ENCODE results near the gene LRRK2.

LRRK2 gene

GRCh38 chr12:40287369-40287975 is 62.7 kb downstream of the LRRK2 start:
- no peak overlapping the region for H3K4me3 ChIP-seq (ENCODE audit: low read depth, low read length)
- DNase-seq: no peak
- H3K36me3 ChIP-seq: no peaks in the 10 kb centered on the region
- no peaks in the 10 kb centered on the region for H3K4me1 ChIP-seq
- no peaks in the 10 kb centered on the region for H3K27me3 ChIP-seq
- no peak for TF ChIP-seq CTCF (IDR thresholded peaks at IDR 0.05; ENCODE audit: low read depth, low read length)
- no peaks in the 10 kb centered on the region for H3K9me3 ChIP-seq

GRCh38 chr12:40292788-40293429 is 68.1 kb downstream of the LRRK2 start:
- TF ChIP-seq CTCF (IDR thresholded peaks at IDR 0.05; ENCODE audit: low read depth, low read length): no peak
- no peaks in the 10 kb centered on the region for H3K9me3 ChIP-seq
- no peaks in the 10 kb centered on the region for H3K36me3 ChIP-seq
- no peak for DNase-seq
- no peaks in the 10 kb centered on the region for H3K4me1 ChIP-seq
- H3K27me3 ChIP-seq: no peaks in the 10 kb centered on the region
- H3K4me3 ChIP-seq (ENCODE audit: low read depth, low read length): no peak overlapping the region

GRCh38 chr12:40298341-40298740 is 73.5 kb downstream of the LRRK2 start:
- Histone ChIP-seq H3K4me1 (no peaks in the 10 kb centered on the region), H3K36me3 (no peaks in the 10 kb centered on the region), H3K4me3 (ENCODE audit: low read depth, low read length) (no peak overlapping the region), H3K27me3 (no peaks in the 10 kb centered on the region), H3K9me3 (no peaks in the 10 kb centered on the region)
- DNase-seq: no peak
- TF ChIP-seq CTCF (IDR thresholded peaks at IDR 0.05; ENCODE audit: low read depth, low read length): no peak

- Histone ChIP-seq H3K4me1 (no peaks in the 10 kb centered on the region), H3K27me3 (peaks cover 2% of the 10 kb centered on the region; the same call in 1 of the 2 replicates), H3K36me3 (no peaks in the 10 kb centered on the region), H3K9me3 (no peaks in the 10 kb centered on the region), H3K4me3 (ENCODE audit: low read depth, low read length) (no peak overlapping the region)
- no peak for DNase-seq
- TF ChIP-seq CTCF (IDR thresholded peaks at IDR 0.05; ENCODE audit: low read depth, low read length): no peak
These were observed 75.7 kb downstream of the LRRK2 start for GRCh38 chr12:40300490-40300889.

GRCh38 chr12:40309001-40309400 is 84.2 kb downstream of the LRRK2 start:
- Histone ChIP-seq H3K4me1 (no peaks in the 10 kb centered on the region), H3K9me3 (no peaks in the 10 kb centered on the region), H3K36me3 (no peaks in the 10 kb centered on the region), H3K4me3 (ENCODE audit: low read depth, low read length) (no peak overlapping the region), H3K27me3 (peaks cover 5% of the 10 kb centered on the region)
- no peak for DNase-seq
- no peak for TF ChIP-seq CTCF (IDR thresholded peaks at IDR 0.05; ENCODE audit: low read depth, low read length)

- no peak for TF ChIP-seq CTCF (IDR thresholded peaks at IDR 0.05; ENCODE audit: low read depth, low read length)
These were observed 85.4 kb downstream of the LRRK2 start for GRCh38 chr12:40310211-40310610.

More at GRCh38 chr12:40310211-40310610, 85.4 kb downstream of the LRRK2 start:
- peaks cover 9% of the 10 kb centered on the region for H3K27me3 ChIP-seq
- H3K36me3 ChIP-seq: no peaks in the 10 kb centered on the region
- H3K4me1 ChIP-seq: no peaks in the 10 kb centered on the region
- no peaks in the 10 kb centered on the region for H3K9me3 ChIP-seq
- DNase-seq: no peak
- H3K4me3 ChIP-seq (ENCODE audit: low read depth, low read length): no peak overlapping the region

All from BE2C (cell line).